Tibial nerve (tissue), 4 donors: ENCODE data around the gene GLYATL3.

Experiments
- EP300 ChIP-seq, 2 donors: sonication (generic); formaldehyde crosslinking; IDR thresholded peaks; one replicate each; pipeline ENCODE4 v1.6.1; 2017; ENCODE audit warnings: antibody characterized with exemption in 2 of 2, mild to moderate bottlenecking in 1 of 2
- TF ChIP-seq, protein P1 (sequence below), 5 experiments: fragments of 200-600 bp in 3 of 5; fragments of 450-650 bp in 2 of 5; sonication (generic) in 3 of 5; IDR thresholded peaks; one replicate each; pipeline ENCODE4 v1.5.1; 2016 to 2019; ENCODE audit warnings: antibody characterized with exemption in 5 of 5, mild to moderate bottlenecking in 3 of 5, moderate library complexity in 2 of 5

GRCh38 chr6:49535795-49536194, 36.1 kb downstream of the GLYATL3 start:
- TF ChIP-seq, protein P1, sequence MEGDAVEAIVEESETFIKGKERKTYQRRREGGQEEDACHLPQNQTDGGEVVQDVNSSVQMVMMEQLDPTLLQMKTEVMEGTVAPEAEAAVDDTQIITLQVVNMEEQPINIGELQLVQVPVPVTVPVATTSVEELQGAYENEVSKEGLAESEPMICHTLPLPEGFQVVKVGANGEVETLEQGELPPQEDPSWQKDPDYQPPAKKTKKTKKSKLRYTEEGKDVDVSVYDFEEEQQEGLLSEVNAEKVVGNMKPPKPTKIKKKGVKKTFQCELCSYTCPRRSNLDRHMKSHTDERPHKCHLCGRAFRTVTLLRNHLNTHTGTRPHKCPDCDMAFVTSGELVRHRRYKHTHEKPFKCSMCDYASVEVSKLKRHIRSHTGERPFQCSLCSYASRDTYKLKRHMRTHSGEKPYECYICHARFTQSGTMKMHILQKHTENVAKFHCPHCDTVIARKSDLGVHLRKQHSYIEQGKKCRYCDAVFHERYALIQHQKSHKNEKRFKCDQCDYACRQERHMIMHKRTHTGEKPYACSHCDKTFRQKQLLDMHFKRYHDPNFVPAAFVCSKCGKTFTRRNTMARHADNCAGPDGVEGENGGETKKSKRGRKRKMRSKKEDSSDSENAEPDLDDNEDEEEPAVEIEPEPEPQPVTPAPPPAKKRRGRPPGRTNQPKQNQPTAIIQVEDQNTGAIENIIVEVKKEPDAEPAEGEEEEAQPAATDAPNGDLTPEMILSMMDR (IDR thresholded peaks at IDR 0.05): no peak
- no peak for TF ChIP-seq EP300 (IDR thresholded peaks at IDR 0.05)
